GM18951 (cell line): ENCODE measurements around the gene TXNL4A.

Experiments used
- POLR2A ChIP-seq: IDR thresholded peaks from 4 replicates; pipeline ENCODE4 v1.6.1; 2011; ENCODE audit warnings: mild to moderate bottlenecking; ENCODE audit not compliant: insufficient read length, insufficient read depth; ENCODE audit errors: extremely low read depth
- in situ Hi-C: fragments of 300-500 bp; cut with MboI; formaldehyde crosslinking; loops from one replicate; pipeline ENCODE4 v1.12.0; 2022; ENCODE audit warnings: low sequenced_read_pairs, mixed read lengths, inconsistent platforms; ENCODE audit not compliant: unreplicated experiment

Gene TXNL4A

DNA sequence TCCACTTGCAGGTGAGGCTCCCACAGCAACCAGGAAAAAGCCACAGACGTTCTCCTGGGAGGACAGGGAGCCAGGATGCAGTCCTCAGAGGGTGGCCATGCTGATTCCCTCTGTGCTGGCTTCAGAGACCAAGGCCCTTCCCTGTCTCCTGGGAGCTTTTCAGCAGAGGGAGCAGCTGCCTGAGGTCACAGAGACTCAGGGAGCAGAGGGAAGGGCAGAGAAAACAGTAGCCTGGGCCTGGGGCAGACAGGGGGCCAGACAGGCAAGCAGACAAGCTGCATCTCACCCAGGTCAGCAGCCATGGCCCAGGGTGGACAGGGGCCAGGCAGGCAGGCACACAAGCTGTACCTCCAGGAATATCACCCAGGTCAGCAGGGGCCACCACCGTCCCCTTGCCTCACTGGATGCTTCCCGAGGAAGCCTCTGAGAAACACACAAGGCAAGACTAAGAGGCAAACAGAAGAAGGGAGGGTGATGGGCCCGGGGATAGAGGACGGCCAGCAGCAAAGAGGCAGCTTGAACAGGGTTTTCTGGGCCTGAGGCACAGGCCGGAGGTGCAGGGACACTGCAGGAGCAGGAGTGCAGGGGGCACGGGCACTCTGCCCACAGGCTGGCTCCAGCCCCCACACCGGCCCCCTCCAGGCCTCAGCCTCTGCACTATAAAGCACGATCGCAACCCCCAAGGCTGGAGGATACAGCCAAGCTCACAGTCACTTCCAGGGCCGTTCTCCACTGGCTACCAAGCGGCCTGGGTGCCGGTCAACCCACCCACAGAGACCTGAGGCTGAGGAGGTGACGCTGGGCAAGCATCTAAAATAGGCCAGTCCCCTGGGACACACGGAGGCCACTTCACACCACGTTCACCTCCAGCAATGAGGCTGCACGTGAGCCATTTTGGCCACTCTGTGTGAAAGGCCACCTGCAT is 43.0 kb downstream of the TXNL4A start:
- no peak for TF ChIP-seq POLR2A
- in situ Hi-C loops, result no loop called here

DNA sequence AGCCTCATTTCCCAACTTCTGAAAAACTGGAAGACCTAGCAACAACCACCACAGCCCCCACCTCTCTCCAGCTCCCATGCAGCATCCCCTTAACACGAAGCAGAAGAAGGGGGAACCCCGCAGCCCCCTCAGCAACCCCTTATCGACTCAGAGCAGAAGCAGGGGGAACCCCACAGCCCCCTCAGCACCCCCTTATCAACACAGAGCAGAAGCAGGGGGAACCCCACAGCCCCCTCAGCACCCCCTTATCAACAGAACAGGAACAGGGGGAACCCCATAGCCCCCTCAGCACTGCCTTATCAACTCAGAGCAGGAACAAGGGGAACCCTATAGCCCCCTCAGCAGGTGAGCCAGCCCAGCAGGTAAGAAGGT is 43.6 kb downstream of the TXNL4A start:
- no peak for TF ChIP-seq POLR2A
- in situ Hi-C loops, result no loop called here

DNA sequence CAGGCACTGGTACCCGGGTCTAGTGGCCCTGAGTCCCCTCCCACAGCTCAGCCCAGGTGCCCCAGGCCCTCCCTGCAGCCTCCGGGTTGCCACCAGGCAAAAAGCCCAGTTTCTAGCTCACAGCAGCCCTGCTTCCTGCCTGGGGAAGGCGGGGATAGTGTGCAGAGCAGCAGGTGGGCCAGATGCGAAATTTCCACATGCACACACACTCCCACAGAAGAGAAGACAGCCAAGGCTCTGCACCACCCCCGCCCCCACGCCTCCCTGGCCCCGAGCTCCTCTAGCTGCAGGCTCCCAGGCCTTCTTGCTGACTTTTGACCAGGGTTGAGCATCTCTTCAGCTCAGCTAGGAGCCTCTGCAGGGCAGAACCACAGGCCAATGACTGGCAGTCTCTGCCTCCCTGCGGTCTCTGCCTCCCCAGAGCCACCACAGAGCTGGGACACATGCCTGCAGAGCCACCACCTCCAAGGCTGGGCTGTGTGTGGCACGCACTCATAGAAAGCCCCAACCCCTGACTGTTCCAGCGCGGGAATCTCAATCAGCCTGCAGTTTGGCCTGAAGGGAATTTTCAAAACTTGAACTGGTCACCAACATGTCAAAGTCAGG is 44.1 kb downstream of the TXNL4A start:
- in situ Hi-C loops, result no loop called here
- TF ChIP-seq POLR2A, result no peak

DNA sequence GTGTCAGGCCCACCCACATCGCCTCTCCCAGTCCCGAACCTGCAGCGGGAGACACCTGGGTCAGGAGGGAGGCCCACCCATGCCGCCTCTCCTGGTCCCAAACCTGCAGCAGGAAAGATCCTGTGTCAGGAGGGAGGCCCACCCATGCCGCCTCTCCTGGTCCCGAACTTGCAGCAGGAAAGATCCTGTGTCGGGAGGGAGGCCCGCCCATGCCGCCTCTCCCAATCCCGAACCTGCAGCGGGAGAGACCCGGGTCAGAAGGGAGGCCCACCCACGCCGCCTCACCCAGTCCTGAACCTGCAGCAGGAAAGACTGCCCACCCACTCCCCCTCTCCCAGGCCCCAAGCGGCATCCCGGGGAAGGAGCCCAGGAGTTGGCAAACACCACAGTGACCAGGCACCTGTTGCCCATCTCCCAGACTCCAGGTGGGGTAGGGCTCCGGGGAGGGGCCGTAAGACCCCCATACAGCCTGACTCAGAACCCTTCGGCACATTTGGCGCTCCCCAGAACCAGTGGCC is 44.7 kb downstream of the TXNL4A start:
- no peak for TF ChIP-seq POLR2A
- in situ Hi-C loops, result no loop called here

GRCh38 chr18:79942786-79943607 is 45.4 kb downstream of the TXNL4A start:
- in situ Hi-C loops, result no loop called here
- no peak for TF ChIP-seq POLR2A

DNA sequence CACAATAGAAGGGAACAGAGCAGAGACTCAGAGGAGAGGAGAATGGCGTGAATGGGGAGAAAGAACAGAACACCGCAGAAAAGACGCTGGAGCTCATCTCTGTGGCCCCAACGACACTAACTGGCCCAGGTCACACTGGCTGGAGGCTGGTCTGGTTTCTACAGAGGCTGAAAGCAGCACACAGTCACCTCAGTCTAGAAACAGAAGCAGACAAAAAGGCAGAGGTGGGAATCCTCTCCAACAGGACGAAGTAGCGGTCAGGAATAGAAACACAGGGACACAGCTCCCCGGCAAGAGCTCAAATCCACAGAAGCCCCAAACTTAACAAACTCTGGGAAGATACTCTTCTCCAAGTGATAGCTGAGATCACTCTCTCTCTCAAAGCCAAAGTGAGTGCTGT is 46.2 kb downstream of the TXNL4A start:
- in situ Hi-C loops, result no loop called here
- no peak for TF ChIP-seq POLR2A

DNA sequence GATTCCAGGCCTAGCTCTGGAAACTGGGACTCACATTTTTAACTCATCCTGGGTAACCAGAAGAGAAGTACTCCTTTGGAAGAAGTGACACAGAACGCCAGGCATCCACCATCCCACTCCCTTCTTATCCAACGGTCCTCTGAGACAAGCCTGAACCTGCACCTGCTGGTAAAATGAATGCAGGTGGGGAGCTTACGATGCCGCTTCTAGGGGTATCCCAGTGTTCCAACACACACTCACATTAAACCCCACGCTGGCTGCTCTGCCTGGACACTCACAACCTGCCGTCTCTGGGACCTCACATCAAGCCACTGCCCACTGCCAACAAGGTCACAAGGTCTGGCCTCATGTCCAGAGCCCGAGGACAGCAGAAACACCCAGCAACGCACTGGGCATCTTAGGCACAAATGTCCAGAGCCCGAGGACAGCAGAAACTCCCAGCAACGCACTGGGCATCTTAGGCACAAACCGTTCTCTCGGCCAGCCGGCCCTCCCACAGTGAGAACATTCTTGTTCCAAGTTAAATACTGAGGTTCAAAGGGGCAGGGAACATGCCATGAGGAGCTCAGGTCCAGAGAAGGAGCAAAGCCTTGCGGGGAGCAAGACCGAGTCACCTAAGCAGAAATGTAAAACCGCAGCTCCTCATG is 46.8 kb downstream of the TXNL4A start:
- in situ Hi-C loops, result no loop called here
- no peak for TF ChIP-seq POLR2A

- no peak for TF ChIP-seq POLR2A
- in situ Hi-C loops, result no loop called here
Observed at GRCh38 chr18:79940814-79941472, 47.4 kb downstream of the TXNL4A start.

- in situ Hi-C loops, result no loop called here
Observed at GRCh38 chr18:79940126-79940813, 48.1 kb downstream of the TXNL4A start.

GRCh38 chr18:79939096-79939495 is 49.3 kb downstream of the TXNL4A start:
- in situ Hi-C loops, result no loop called here
- TF ChIP-seq POLR2A, result no peak

More at GRCh38 chr18:79940126-79940813, 48.1 kb downstream of the TXNL4A start:
- no peak for TF ChIP-seq POLR2A

GRCh38 chr18:79938196-79938595 is 50.2 kb downstream of the TXNL4A start:
- no peak for TF ChIP-seq POLR2A
- in situ Hi-C loops, result no loop called here
